IPS DF 4.7 (cell line): ENCODE data around the gene PDGFC.

Experiments
- DNase-seq: peaks from one replicate; pipeline ENCODE4 v3.0.0-alpha.2; 2013; ENCODE audit warnings: low spot score; ENCODE audit errors: extremely low read depth

PDGFC gene

DNA sequence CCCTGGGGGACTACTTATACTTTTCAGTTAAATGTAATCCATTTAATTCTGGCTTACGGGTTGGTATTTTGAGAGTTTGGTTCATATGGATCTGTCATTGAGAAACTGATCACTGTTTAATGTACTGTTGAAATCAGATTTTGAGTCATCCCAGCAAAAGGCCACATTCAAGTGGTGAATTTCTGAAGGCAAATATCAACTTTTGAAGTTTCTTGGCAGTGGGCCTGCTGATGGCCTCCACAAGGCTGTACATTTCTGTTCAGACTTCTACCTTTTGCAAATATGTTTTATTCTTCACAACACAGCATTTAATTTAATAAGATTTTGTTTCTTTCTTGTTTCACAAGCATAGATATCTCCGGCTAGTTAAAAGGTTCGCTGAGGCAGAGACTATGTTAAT, 138.7 kb downstream of the PDGFC start:
- DNase-seq, result no peak

DNA sequence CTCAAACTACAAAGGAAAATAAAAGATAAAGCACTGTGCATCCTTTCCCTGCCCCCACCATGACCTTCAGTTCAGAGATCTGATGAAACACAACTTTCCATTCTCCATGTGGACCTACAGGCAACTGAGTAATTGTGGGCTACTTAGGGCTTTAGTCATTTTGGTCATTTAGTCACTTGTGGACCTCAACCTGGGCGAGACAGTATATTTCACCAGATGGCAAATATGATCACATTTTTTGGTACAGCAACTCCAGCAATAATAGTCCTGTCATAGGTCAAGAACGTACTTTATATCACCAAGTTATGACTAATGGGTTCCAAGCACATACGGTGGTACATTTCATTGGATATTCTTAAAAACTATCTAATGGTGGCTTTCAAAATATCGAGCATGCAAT, 141.2 kb downstream of the PDGFC start:
- no peak for DNase-seq

DNA sequence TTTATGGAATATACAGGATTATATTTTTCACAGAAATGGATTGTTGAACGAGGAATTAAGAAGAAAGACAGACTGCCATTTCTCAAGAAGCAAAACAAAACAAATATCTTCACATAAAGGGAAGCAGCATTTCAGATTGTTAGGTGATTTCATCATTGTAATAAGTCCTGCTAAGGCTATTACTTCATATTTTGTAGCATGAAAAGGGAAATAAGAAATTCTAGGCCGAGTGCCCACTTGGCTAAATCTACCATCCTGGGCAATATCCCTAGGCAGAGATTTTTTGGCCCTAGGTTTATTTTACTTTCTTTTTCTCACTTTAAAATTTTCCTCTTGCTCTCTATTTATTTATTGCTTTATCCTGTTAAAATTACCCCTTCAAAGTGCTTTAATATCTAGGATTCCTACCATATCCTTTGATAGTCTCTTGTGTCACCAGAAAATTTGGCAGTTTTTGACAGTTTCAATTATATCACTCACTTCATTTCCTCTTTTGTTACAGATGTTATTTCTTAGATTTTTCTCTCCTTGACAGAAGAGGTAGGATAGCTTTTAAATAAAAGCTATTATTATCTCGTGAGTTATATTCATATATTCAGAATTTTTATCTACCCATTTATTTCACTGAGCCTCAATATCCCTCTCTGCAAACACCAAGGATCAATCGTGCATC, 142.3 kb downstream of the PDGFC start:
- no peak for DNase-seq

DNA sequence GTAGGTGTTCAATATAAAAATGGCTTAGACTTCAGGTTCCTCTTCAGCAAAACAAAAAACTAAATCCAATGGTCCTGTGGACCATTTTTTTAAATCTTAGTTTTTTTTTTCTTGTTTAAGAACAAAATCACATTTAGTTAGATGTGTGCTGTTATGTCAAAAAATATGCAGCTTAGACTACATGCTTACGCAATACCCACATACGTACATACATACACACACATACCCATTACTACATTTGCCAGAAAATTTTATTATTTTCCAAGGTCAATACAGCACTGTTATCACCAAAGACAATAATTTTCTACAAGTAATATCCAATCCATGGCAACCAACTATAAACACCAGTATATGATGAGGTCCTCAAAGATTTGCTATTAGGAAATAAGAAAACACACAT, 144.1 kb downstream of the PDGFC start:
- DNase-seq, result no peak

DNA sequence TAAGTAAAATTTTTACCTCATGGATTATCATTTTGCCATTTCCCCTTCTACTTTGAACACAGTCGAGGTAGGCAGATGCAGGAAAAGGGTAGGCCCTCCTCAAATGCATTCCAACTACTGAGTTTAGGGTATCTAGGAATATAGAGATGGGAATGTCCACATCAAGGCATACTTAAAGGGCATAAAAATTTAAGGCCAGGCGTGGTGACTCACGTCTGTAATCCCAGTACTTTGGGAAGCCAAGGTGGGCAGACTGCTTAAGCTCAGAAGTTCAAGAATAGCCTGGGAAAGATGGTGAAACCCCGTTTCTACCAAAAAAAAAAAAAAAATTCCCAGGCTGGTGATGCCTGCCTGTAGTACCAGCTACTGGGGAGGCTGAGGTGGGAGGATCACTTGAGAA, 146.5 kb downstream of the PDGFC start:
- DNase-seq, result no peak

DNA sequence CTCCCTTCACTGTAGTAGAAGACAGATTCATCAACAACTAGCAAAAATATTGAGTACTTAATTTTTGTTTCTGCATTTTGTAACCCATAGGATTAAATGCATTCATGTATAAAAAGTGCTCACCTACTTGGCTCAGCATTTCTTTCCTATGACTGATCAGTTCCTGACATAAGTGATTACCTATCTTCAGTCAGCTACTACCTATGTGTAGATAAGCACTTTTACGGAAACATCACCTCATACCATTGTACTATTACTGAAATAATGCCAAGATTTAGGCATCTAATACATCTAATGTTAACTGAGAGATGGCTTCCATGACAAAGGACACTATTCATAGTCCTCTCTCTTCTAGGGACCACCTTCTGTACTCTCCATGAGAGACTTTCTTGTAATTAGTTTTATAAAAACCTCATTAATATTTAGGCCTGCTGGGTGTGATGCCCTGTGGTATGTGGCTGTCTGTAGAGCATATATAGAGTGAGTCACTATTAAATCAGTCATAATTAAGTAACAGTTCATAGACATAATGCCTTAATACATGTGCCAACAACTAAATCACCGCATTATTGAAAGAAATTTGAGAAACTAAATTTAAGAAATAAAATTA, 147.0 kb downstream of the PDGFC start:
- no peak for DNase-seq

DNA sequence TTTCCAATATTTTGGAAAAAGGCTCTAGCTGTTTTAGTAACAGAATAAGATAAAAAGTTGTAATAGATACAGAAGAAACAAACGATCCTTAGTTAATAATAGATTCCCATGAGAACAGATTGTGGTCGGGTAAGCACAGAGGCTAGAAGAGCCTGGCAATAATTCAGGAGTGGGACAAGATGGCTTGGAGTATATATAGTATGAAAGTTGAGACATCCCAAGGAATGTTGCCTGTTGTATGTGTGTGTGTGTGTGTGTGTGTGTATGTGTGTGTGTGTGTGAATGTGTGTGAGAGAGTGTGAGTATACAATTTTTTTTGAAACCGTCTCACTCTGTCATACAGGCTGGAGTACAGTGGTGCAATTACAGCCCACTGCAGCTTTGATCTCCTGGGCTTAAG, 150.7 kb downstream of the PDGFC start:
- DNase-seq, result no peak

DNA sequence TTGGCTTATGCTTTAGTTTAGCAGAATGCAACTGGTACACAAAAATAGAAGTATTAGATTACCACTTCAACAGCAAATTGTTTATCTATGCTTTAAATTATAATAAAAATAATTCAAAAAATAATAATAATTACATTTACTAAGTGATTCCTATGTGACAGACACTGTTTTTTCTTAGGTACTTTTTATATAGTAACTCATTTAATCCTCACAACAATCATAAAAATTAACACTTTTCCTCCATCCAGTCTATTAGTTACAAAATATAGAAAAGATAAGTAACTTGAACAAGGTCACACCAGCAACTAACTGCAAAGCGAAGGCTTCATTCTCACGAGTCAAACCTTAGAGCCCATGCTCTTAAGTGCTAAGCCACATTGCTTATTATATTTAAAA, 155.2 kb downstream of the PDGFC start:
- no peak for DNase-seq

DNA sequence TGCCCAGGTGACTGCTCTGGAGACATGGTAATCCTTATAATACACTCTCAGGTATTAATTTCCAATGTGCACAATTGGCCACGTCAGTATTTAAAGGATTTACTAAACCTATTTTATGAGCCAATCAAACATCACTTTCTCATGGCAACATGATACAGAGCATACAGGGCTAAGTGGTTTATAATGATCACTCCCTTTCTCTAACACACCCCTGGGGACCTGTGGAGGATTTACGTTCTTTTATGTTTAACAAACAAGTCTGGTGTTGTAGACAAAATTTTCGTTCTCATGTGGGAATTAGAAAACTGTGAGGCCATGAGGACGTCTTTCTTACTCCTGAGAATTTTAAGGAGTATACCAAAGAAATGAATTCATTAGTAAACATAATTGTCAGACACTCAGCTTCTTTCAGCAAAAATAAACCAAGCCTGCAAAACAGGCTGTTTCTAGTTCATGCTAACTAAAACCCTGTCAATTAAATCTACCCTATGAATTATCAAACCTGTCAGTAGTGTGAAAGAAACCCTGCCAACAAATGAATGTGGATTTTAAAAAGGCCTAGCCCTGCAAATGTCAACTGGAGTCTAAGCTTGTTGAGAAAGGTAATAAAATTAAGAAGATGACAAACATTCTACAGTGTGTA, 155.8 kb downstream of the PDGFC start:
- no peak for DNase-seq

DNA sequence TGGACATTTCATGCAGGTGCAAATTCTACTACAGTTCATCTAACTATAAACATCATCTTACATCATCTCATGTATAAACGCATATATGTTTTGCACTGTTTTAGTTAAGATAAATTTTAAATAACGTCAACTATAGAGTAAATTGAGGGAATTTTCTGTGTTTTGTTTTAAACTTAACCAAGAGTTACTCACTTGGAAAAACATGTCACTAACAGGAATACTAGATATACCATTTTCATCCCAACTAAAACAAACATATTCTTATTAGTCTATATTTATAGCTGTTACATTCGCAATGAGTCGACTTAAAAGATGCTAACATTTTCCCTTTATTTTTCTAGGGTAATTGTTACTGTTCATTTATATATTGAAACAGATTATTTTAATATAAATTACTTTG, 159.6 kb downstream of the PDGFC start:
- DNase-seq, result no peak

DNA sequence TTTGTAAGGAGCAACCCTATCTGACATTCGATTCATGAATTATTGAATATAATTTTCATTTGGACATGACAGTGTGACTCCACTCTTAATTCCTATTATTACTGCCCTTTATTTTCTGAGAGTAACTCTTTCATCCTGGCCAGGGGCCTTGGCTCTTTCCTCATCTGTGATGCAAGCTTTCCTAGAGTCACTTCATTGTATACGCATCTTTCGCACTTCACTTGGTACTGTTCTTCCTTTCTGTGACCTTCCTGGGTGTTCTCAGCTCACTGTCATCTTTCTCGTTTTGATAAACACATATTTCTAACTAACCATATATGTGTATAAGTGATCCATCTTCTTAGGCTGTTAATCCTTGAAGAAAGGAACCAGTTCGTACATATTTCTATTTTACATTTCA, 160.3 kb downstream of the PDGFC start:
- no peak for DNase-seq

DNA sequence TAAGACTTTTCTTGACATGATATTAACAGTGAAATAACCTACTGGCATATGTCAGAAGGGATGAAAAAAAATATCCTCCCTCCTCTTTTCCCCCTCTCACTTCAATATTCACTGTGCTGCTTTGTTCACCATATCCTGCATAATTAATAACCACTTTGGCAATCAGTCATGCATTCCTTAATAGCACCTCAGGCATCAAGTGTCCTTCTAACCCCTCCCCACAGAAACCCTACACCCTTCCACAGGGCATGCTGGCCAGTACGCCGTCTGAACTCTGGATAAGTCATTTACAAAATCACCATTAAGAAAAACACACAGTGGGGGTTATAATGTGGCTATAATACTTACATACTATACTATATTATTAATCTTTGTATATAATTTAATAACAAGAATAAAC, 165.9 kb downstream of the PDGFC start:
- DNase-seq, result no peak

DNA sequence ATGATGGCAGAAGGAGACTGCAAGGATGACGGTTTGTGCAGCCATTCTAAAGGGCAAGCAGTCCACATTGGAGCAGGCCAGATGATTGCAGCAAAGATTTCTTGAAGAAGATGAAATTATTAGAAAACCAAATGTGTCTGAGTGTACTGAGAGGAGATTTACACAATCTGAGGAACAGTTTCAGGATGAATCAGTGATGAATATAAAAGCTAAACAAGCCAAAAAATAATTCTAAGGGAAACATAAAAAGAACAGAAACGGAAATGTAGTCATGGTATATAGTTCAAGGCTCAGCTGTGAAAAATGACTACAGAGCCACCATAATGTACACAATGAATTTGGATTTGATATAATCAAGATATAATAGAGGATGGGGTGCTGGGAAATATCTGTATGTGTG, 168.5 kb downstream of the PDGFC start:
- no peak for DNase-seq

DNA sequence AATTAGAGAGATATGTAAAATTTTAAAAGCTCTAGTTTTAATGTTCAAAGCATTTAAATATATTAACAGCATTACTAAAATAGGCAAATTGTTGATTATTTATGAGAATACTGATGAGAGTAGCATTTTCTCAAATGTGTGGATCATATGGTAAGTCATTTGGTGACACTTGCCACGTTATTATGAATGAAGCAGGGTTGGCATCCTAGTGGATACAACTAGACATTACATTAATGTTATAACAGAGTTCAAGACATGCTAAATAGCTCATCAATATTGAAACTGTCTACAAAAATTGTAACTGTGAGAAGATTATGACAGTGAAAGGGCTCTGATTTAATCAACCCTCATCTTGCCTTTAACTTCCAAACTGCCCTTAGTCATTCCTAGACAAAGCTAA, 171.1 kb downstream of the PDGFC start:
- no peak for DNase-seq

DNA sequence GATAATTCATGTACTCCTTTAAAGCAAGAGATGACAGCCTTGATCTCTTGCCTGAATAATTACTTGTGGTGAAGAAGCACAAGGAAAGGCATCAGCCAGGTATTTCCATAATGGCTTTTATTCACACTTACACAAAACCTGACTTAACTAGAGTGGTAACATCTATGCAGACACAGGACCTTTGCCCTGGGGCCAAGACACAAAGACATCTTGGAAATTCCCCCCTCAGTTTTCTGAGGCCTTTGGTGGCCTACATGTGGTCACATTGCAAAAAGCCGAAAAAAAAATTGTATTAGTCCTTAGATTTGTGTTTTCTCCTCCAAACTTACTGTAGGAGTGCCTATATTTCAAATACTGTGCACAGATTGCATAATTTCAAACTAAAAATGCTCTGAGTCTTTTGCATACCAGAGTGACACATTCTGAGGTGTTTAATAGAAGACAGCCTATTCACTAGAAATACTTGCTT, 172.4 kb downstream of the PDGFC start:
- no peak for DNase-seq

DNA sequence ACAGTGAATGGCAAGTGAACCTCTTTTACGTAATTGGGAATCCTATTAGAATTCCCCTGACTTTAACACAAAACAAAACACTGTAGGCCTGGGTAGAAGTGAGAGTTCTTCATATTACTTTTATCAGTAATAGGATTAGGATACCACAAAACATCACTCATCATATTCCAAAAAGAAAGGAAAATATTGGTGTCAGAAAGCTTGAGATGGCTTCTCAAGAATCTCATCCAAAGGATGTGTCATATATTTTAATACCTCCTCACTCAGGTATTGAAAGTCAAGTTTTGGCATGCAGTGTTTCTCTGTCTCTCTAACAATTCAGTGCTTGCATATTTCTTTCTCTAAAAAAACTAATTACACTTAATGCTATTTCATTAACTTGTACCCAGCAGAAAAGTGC, 173.2 kb downstream of the PDGFC start:
- DNase-seq, result no peak

DNA sequence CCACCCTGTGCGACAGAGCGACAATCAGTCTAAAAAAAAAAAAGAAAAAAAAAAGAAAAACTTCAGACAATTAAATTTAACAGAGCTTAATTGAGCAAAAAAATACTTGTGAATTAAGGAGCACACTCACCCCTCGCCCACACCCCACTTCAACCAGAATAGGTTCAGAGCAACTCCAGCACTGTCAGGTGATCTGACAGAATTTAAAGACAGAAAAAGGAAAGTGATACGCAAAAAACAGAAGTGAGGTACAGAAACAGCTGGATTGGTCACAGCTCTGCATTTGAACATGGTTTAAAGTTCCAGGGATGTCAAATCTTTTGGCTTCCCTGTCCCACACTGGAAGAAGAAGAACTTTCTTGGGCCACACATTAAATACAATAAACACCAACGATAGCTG, 174.4 kb downstream of the PDGFC start:
- no peak for DNase-seq

DNA sequence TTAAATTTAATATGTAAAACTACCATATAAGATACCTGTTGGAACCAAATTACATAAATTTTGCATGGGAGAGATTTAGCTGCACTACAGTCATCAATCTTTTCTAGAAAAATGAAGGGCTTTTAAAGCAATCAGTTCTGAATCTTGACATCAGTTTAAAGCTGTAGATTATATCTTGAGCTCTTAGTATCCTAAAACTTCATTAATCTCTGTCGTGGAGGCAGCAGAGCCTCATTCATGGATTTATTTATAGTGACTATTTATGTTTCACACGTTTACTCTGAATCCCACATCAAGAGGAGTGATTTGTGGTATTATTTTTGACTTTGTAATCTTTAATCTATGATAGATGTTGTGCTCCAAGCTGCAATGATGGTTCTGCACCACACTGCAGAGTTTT, 175.9 kb downstream of the PDGFC start:
- DNase-seq, result no peak

DNA sequence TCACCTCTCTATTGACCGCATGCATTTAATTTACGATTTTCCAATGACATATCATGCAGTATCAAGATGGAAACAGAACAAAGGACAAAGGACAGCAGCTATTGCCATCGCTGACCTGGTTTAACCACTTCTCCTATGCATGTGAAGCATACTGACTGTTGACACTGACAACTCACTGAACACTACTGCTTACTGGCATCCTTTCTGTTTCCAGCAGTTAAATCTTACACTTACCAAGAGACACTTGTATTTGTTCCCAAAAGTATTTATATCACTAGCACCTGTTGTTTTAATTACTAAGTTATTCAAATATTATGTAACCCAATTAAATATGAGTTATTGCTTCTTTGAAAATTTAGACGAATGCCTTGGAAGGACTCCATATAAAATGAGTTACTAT, 176.7 kb downstream of the PDGFC start:
- no peak for DNase-seq

DNA sequence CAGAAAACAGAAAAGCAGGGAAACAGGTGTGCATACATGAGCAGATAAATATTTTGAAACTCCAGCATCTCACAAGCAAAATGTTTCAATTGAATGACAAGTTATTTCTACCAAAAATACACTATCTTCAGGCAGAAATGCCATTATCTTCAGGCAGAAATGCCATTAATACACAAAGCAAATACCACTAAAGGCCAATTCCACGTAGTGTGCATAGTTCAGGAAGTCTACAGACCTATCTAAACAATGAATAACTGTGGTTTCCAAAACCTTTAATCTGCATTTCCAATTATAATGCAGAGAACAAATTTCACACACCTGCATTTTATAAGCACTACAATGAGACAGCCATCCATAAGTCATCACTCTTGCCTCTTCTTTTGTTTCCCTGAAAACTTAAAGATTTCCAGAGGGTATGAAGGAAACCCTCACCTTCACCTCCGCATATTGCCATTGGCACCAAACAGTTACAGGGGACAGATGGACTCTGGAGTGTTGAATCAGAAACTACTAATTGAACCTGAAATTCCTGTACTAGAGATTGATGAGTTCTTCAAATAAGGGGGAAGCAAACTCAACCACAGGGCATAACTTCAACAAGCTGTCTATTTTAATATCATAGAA, 179.0 kb downstream of the PDGFC start:
- DNase-seq, result no peak

DNA sequence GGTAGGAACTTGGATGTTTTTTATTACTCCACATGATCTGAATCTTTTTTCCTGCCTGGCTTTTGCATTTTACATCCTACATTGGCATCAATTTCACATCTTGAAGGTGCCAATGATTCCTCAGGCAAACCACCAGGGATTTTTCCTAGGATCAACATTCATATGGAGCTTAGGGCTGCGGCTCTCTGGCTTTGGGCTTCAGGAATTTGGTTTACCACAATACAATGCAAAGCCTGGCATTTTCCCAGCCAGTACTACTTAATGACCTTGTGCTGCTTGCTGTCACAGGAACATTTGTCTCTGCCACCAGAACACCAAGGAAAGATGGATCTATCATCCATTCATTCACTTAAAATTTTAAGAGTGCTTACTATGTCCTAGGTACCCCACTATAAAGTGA, 180.7 kb downstream of the PDGFC start:
- no peak for DNase-seq

DNA sequence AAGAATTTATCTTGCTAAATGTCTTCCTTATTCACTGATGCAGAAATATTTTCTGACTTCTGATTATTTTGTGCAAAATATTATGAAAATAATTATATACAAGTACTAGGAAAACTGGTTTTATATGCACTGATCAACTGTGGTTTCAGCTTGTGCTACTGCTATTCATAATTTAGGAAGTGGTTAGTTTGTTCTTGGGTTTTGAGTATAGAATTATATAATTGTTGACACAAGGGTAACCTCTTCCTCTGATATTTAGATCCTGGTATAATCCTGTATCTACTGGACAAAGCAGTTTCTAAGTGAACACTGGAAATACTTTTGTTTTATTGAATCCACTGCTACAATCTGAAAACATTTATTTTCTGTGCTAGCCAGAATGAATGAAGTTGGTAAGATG, 182.8 kb downstream of the PDGFC start:
- no peak for DNase-seq

DNA sequence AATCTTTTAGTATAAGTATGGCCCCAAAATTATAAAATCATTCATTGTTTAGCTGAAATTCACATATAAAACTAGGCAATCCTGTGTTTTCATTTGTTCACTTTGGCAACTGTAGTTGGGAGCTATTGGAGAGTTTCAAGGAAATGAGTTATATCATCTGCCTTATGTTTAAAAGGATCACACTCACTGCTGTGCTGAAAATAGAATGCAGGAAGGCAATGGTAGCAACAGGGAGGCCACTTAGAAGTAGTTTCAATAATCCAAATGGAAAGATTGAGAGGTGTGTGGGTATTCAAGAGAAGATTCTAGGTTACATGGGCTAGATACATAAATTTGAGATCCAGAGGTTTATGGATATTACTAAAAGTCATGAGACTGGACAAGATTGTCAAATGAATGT, 184.9 kb downstream of the PDGFC start:
- no peak for DNase-seq
